IPS-NIHi11 (cell line): ENCODE results near the gene OPA1.
A peak's percentile ranks its signal among the peaks of the same experiment; 100 is the strongest.
"Not testable (repeated sequence)": the region's sequence is repeated elsewhere in the genome, so short reads cannot be mapped to it uniquely, and the experiment has no call there.

ENCODE experiments used
- DNase-seq: peaks from one replicate; pipeline ENCODE4 v3.0.0; 2012; ENCODE audit warnings: mixed read lengths, low spot score

The OPA1 gene

GRCh38 chr3:193589616-193590015, 3.4 kb upstream of the OPA1 start:
- DNase-seq = no peak

- DNase-seq = peak; percentile 33
Observed at GRCh38 chr3:193590088-193590856, 2.7 kb upstream of the OPA1 start.

- DNase-seq = peak; percentile 22
Observed at GRCh38 chr3:193593668-193594030, 641 bp downstream of the OPA1 start.

- no peak for DNase-seq
Observed at GRCh38 chr3:193594946-193595689, 2.1 kb downstream of the OPA1 start.

- peak; percentile 14 for DNase-seq
Observed at GRCh38 chr3:193595939-193596487, 3.0 kb downstream of the OPA1 start.

- no peak for DNase-seq
Observed at GRCh38 chr3:193598202-193598601, 5.2 kb downstream of the OPA1 start.

GRCh38 chr3:193599393-193599792, 6.4 kb downstream of the OPA1 start:
- no peak for DNase-seq

GRCh38 chr3:193605876-193606275, 12.9 kb downstream of the OPA1 start:
- peak; percentile 77 for DNase-seq

- DNase-seq = not testable (repeated sequence)
Observed at GRCh38 chr3:193606892-193607291, 13.9 kb downstream of the OPA1 start.

GRCh38 chr3:193610516-193610915, 17.5 kb downstream of the OPA1 start:
- not testable (repeated sequence) for DNase-seq

GRCh38 chr3:193614430-193614829, 21.4 kb downstream of the OPA1 start:
- DNase-seq = no peak

- no peak for DNase-seq
Observed at GRCh38 chr3:193617628-193618027, 24.6 kb downstream of the OPA1 start.

GRCh38 chr3:193620057-193620456, 27.0 kb downstream of the OPA1 start:
- DNase-seq = no peak

GRCh38 chr3:193620650-193621049, 27.6 kb downstream of the OPA1 start:
- no peak for DNase-seq

- DNase-seq = no peak
Observed at GRCh38 chr3:193621127-193621526, 28.1 kb downstream of the OPA1 start.

GRCh38 chr3:193630005-193630404, 37.0 kb downstream of the OPA1 start:
- no peak for DNase-seq

- no peak for DNase-seq
Observed at GRCh38 chr3:193637831-193638230, 44.8 kb downstream of the OPA1 start.

- no peak for DNase-seq
Observed at GRCh38 chr3:193638833-193639232, 45.8 kb downstream of the OPA1 start.

GRCh38 chr3:193640165-193640715, 47.2 kb downstream of the OPA1 start:
- DNase-seq = no peak

- DNase-seq = no peak
Observed at GRCh38 chr3:193640728-193641439, 47.9 kb downstream of the OPA1 start.

GRCh38 chr3:193641440-193641775, 48.4 kb downstream of the OPA1 start:
- no peak for DNase-seq

GRCh38 chr3:193645806-193646205, 52.8 kb downstream of the OPA1 start:
- no peak for DNase-seq
